Subcutaneous adipose tissue (tissue), 4 donors: ENCODE results near the gene CAMK2G. TPM values are rescaled to one million over a fixed set of nuclear protein-coding genes. Genes with fewer than 3 reads are reported as not detected.

Experiments used
- total RNA-seq, 4 donors: library from RNA; depleted of rRNA; stranded (reverse); fragments of >200 nt; gene quantifications; one replicate each; pipeline ENCODE4 v1.1.0, GENCODE V29; 2016
- TF ChIP-seq, protein P1 (sequence below): fragments of 450-650 bp; IDR thresholded peaks from one replicate; pipeline ENCODE4 v1.5.1; 2016; ENCODE audit warnings: low read depth, mild to moderate bottlenecking, control low read depth, antibody characterized with exemption, moderate library complexity

Gene CAMK2G
- total RNA-seq, 4 donors from 2014 or later: 13.2 to 43.9 (median 23.6) TPM

GRCh38 chr10:73823391-73823790, 51.0 kb downstream of the CAMK2G start:
- TF ChIP-seq, protein P1, sequence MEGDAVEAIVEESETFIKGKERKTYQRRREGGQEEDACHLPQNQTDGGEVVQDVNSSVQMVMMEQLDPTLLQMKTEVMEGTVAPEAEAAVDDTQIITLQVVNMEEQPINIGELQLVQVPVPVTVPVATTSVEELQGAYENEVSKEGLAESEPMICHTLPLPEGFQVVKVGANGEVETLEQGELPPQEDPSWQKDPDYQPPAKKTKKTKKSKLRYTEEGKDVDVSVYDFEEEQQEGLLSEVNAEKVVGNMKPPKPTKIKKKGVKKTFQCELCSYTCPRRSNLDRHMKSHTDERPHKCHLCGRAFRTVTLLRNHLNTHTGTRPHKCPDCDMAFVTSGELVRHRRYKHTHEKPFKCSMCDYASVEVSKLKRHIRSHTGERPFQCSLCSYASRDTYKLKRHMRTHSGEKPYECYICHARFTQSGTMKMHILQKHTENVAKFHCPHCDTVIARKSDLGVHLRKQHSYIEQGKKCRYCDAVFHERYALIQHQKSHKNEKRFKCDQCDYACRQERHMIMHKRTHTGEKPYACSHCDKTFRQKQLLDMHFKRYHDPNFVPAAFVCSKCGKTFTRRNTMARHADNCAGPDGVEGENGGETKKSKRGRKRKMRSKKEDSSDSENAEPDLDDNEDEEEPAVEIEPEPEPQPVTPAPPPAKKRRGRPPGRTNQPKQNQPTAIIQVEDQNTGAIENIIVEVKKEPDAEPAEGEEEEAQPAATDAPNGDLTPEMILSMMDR: no peak

GRCh38 chr10:73819513-73820093, 54.8 kb downstream of the CAMK2G start:
- TF ChIP-seq, protein P1: no peak

DNA sequence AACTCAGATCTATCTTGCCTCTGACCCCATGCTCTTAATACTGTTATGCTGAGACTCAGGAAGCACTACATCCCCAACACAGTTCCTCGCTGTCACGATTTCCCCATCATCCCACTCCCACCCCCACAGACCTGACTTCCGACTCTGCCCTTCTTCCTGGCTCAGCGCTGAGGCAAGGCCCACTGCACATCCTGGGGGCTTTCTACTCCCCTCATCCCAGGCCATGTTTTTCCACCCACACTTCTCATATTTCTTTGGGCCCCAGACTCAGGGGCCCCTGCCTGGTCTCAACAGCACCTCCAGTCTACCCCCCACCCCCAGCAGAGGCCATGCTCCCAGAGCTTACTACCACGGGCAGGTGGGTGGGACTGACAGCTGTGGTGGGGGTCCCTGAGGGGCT, 55.3 kb downstream of the CAMK2G start:
- TF ChIP-seq, protein P1: no peak

DNA sequence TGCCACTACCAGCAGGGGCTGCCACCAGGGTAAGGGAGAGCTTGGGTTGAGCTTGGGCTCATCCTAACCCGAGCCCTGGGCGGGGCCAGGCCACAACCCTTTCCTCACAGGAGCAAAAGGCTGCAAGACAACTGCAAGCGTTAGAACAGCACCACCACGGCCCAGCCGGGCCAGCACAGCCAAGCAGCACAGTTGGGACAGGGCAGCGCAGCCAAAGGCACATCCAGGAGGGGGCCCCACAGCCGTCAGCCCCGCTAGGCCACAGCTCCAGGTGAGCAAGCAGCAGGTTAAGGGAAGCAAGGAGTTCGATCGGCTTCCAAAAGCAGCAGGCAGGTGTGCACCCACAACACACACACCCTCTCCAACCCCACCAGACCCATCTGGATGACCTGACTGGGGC, 56.0 kb downstream of the CAMK2G start:
- TF ChIP-seq, protein P1: no peak

DNA sequence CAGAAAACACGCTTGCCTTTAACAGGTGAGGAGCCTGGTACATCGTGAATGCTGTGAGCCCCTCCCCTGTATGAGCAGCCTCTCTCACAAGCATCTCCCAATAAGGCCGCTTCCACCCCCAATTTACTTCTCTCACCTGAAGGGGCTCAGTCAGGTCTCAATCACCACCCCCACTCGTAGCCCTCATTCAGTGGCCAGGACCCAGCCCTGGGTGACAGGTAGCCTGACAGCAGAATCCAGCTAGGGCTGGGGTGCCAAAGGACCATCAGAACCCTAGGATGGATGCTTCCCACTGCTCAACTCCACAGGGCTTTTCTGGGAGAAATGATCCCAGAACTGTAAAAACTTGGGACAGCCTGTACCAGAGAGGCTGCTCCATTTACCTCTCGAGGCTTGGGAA, 56.5 kb downstream of the CAMK2G start:
- TF ChIP-seq, protein P1: no peak

DNA sequence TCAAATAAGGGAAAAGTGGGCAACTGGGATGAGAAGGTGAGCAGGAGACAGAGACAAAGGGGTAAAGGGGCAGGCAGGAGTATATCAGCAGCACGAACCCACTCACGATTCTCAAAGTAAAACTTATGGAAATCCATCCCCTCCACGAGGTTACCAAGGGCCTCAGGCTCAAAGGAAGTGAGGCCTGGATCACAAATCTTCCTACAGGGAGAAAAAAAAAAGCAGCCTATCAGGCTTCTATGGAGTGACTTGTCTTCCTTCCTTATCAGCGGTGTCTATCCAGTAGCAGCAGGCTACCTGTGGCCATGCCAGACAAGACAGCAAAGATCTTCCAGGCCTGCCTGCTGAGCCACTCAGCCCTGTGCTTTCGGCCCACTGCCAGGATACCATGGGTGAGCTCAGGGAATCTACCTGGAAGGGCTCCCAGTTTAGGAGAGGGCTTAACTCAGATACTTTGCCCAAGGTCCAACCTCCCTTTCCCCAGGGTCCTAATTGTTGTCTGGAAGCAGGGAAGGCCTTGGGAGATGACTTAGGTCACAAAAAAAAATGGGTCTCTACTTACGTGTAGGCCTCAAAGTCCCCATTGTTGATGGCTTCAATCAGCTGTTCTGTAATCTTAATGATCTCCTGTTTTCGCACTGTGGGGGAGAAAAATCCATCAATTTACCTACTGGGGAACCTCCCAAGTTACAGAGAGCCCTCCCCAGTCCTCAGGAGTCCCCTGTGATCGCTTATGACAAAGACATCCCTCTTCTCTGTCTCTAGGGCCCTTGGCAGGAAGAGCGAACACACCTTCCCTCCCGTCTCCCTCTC, 57.2 kb downstream of the CAMK2G start:
- TF ChIP-seq, protein P1: no peak

GRCh38 chr10:73815719-73816030, 58.7 kb downstream of the CAMK2G start:
- TF ChIP-seq, protein P1: no peak
